ENCODE data around the gene SYNPO2L.

Gene SYNPO2L

DNA sequence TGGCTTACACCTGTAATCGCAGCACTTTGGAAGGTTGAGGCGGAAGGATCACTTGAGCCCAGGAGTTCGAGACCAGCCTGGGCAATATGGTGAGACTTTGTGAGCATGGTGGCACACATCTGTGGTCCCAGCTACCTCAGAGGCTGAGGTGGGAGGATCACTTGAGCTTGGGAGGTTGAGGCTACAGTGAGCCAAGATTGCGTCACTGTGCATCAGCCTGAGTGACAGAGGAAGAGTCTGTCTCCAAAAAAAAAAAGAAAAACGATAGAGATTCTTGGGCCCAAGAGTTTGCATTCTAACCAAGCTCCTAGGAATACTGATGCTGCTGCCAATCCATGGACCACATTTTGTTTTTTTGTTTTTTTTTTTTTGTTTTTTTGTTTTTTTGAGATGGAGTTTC is 26.7 kb downstream of the SYNPO2L start:
- Histone ChIP-seq H3F3A (ENCODE audit: insufficient read depth, low read length) (no peaks in the 10 kb centered on the region), H3K4me2 (ENCODE audit: low read depth, low read length) (no peak overlapping the region), H3K9me2 (replicated peaks; ENCODE audit: insufficient read depth, low read length) (no peaks in the 10 kb centered on the region), H4K20me1 (ENCODE audit: insufficient read depth, low read length) (no peaks in the 10 kb centered on the region), H3K27me3 (replicated peaks; ENCODE audit: insufficient read depth, low read length) (no peaks in the 10 kb centered on the region), H3K9ac (ENCODE audit: low read length) (no peak overlapping the region), H3K9me3 (replicated peaks; ENCODE audit: insufficient read depth, low read length) (no peaks in the 10 kb centered on the region), H3K27ac (ENCODE audit: low read length) (no peak overlapping the region), H3K4me3 (ENCODE audit: low read length) (no peak overlapping the region), H3K36me3 (replicated peaks; ENCODE audit: insufficient read depth, low read length) (no peaks in the 10 kb centered on the region), H3K4me1 (ENCODE audit: low read length) (no peaks in the 10 kb centered on the region), H3K79me2 (ENCODE audit: low read length) (peaks cover 5% of the 10 kb centered on the region; the same call in 1 of the 2 replicates), H2AFZ (ENCODE audit: low read length) (no peak overlapping the region)
- TF ChIP-seq, protein P1, sequence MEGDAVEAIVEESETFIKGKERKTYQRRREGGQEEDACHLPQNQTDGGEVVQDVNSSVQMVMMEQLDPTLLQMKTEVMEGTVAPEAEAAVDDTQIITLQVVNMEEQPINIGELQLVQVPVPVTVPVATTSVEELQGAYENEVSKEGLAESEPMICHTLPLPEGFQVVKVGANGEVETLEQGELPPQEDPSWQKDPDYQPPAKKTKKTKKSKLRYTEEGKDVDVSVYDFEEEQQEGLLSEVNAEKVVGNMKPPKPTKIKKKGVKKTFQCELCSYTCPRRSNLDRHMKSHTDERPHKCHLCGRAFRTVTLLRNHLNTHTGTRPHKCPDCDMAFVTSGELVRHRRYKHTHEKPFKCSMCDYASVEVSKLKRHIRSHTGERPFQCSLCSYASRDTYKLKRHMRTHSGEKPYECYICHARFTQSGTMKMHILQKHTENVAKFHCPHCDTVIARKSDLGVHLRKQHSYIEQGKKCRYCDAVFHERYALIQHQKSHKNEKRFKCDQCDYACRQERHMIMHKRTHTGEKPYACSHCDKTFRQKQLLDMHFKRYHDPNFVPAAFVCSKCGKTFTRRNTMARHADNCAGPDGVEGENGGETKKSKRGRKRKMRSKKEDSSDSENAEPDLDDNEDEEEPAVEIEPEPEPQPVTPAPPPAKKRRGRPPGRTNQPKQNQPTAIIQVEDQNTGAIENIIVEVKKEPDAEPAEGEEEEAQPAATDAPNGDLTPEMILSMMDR (IDR thresholded peaks at IDR 0.05; ENCODE audit: low read length) = no peak
- TF ChIP-seq EZH2phosphoT487 (IDR thresholded peaks at IDR 0.05; ENCODE audit: low read length) = no peak
- no peak for TF ChIP-seq EZH2 (optimal IDR thresholded peaks at IDR 0.05; ENCODE audit: low read depth, low read length)
- no peak for DNase-seq

DNA sequence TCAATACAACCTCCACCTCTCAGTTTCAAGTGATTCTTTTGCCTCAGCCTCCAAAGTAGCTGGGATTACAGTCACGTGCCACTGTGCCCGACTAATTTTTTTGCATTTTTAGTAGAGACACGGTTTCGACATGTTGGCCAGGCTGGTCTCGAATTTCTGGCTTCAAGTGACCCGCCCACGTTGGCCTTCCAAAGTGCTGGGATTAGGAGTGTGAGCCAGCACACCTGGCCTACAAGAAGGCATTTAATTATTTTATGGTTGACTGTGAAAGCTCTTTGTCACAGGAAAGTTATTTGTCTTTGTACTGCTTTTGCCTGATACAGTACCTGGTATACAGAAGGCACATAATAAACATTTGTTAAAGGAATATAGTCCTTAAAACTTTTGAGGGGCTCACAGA is 27.4 kb downstream of the SYNPO2L start:
- Histone ChIP-seq H3K4me1 (ENCODE audit: low read length) (no peaks in the 10 kb centered on the region), H3K4me3 (ENCODE audit: low read length) (no peak overlapping the region), H3K27ac (ENCODE audit: low read length) (no peak overlapping the region), H3K9ac (ENCODE audit: low read length) (no peak overlapping the region), H3K79me2 (ENCODE audit: low read length) (peaks cover 5% of the 10 kb centered on the region; the same call in 1 of the 2 replicates), H3F3A (ENCODE audit: insufficient read depth, low read length) (no peaks in the 10 kb centered on the region), H3K9me3 (replicated peaks; ENCODE audit: insufficient read depth, low read length) (no peaks in the 10 kb centered on the region), H3K36me3 (replicated peaks; ENCODE audit: insufficient read depth, low read length) (no peaks in the 10 kb centered on the region), H4K20me1 (ENCODE audit: insufficient read depth, low read length) (no peaks in the 10 kb centered on the region), H2AFZ (ENCODE audit: low read length) (no peak overlapping the region), H3K27me3 (replicated peaks; ENCODE audit: insufficient read depth, low read length) (no peaks in the 10 kb centered on the region), H3K9me2 (replicated peaks; ENCODE audit: insufficient read depth, low read length) (no peaks in the 10 kb centered on the region), H3K4me2 (ENCODE audit: low read depth, low read length) (no peak overlapping the region)
- DNase-seq = no peak
- TF ChIP-seq, protein P1 (IDR thresholded peaks at IDR 0.05; ENCODE audit: low read length) = no peak
- no peak for TF ChIP-seq EZH2 (optimal IDR thresholded peaks at IDR 0.05; ENCODE audit: low read depth, low read length)
- no peak for TF ChIP-seq EZH2phosphoT487 (IDR thresholded peaks at IDR 0.05; ENCODE audit: low read length)

DNA sequence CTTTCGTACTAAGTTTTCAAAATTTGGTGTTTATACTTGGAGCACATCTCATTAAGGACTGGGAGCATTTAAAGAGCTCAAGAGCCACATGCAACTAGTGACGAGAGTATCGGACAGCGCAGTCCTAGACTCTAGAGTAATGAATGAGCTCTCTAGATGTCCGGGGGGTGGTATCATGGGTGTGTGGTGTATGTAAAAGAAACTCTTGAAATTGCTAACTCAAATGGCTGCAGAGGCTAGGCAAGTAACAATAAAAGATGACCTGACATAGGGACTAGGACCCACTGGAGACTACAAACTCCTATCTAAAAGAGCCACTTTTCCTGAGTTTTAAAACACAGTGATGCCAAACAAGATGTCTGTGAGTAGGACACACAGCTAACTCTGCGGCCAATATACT is 28.5 kb downstream of the SYNPO2L start:
- Histone ChIP-seq H3K9ac (ENCODE audit: low read length) (no peak overlapping the region), H3K9me3 (replicated peaks; ENCODE audit: insufficient read depth, low read length) (no peaks in the 10 kb centered on the region), H3K9me2 (replicated peaks; ENCODE audit: insufficient read depth, low read length) (no peaks in the 10 kb centered on the region), H3K4me1 (ENCODE audit: low read length) (no peaks in the 10 kb centered on the region), H3F3A (ENCODE audit: insufficient read depth, low read length) (no peaks in the 10 kb centered on the region), H3K4me2 (ENCODE audit: low read depth, low read length) (no peak overlapping the region), H3K4me3 (ENCODE audit: low read length) (no peak overlapping the region), H3K27ac (ENCODE audit: low read length) (no peak overlapping the region), H2AFZ (ENCODE audit: low read length) (no peak overlapping the region), H3K79me2 (ENCODE audit: low read length) (peaks cover 5% of the 10 kb centered on the region; the same call in 1 of the 2 replicates), H4K20me1 (ENCODE audit: insufficient read depth, low read length) (no peaks in the 10 kb centered on the region), H3K27me3 (replicated peaks; ENCODE audit: insufficient read depth, low read length) (no peaks in the 10 kb centered on the region), H3K36me3 (replicated peaks; ENCODE audit: insufficient read depth, low read length) (no peaks in the 10 kb centered on the region)
- TF ChIP-seq EZH2 (optimal IDR thresholded peaks at IDR 0.05; ENCODE audit: low read depth, low read length) (no peak), EZH2phosphoT487 (IDR thresholded peaks at IDR 0.05; ENCODE audit: low read length) (no peak)
- TF ChIP-seq, protein P1 (IDR thresholded peaks at IDR 0.05; ENCODE audit: low read length) = no peak
- DNase-seq = no peak

All from MM.1S (cell line).